Panc1 (cell line): ENCODE results near the gene CCAR1. TPM values are rescaled to one million over a fixed set of nuclear protein-coding genes. Genes with fewer than 3 reads are reported as not detected.
"Not testable (repeated sequence)": the region's sequence is repeated elsewhere in the genome, so short reads cannot be mapped to it uniquely, and the experiment has no call there.

Experiments used
- ATAC-seq: fragments of 200-7000 bp; cut with Tn5 transposase; 2 replicates; pipeline ENCODE4 v1.9.1; 2020; ENCODE audit warnings: mild to moderate bottlenecking, moderate library complexity
- BruUV-seq: library from RNA; stranded (reverse); fragments of 400-500 nt; replicated peaks from 2 replicates; lab custom pipeline; 2021; lab: Mats Ljungman, UMichigan
- CTCF ChIA-PET: fragments of 300-600 bp; sonication (Branson Sonifier 250); formaldehyde crosslinking; loops from one replicate; lab custom pipeline; 2022; ENCODE audit warnings: antibody characterized with exemption; lab: Charles Lee
- POLR2A ChIA-PET: fragments of 300-600 bp; sonication (Branson Sonifier 250); formaldehyde crosslinking; loops from one replicate; lab custom pipeline; 2022; ENCODE audit warnings: antibody characterized with exemption; lab: Charles Lee
- DNase-seq: peaks from one replicate; pipeline ENCODE4 v3.0.0-alpha.2; 2010; ENCODE audit warnings: low read depth, low spot score
- H3K27ac ChIP-seq: 2 replicates; pipeline ENCODE4 v1.5.1; 2011; ENCODE audit warnings: mild to moderate bottlenecking, low read length, inconsistent platforms
- H3K27me3 ChIP-seq: fragments of 200-500 bp; sonication (Bioruptor generic); 2 replicates; pipeline ENCODE4 v1.6.0; 2014; ENCODE audit warnings: low read length, inconsistent platforms; ENCODE audit not compliant: control insufficient read depth, insufficient read depth
- H3K36me3 ChIP-seq: fragments of 200-500 bp; sonication (Bioruptor generic); 2 replicates; pipeline ENCODE4 v1.5.1; 2014; ENCODE audit warnings: inconsistent platforms, mild to moderate bottlenecking, low read length, moderate library complexity; ENCODE audit not compliant: control insufficient read depth, insufficient read depth
- H3K4me1 ChIP-seq: 2 replicates; pipeline ENCODE4 v1.5.1; 2011; ENCODE audit warnings: inconsistent platforms, mild to moderate bottlenecking, low read length, moderate library complexity; ENCODE audit not compliant: control insufficient read depth, insufficient read depth
- H3K4me3 ChIP-seq, 2 experiments: 2 replicates each; pipeline ENCODE4 v1.5.1; 2011 to 2012; ENCODE audit warnings: low read depth in 2 of 2, low read length in 2 of 2, mild to moderate bottlenecking in 2 of 2, inconsistent platforms in 1 of 2, moderate library complexity in 1 of 2
- H3K9me3 ChIP-seq: fragments of 200-500 bp; sonication (Bioruptor generic); 2 replicates; pipeline ENCODE4 v1.5.1; 2014; ENCODE audit warnings: low read depth, mild to moderate bottlenecking, inconsistent platforms, low read length, moderate library complexity; ENCODE audit not compliant: control insufficient read depth, insufficient read depth
- CTCF ChIP-seq: fragments of 450-650 bp; IDR thresholded peaks from 2 replicates; pipeline ENCODE4 v1.5.1; 2017; ENCODE audit warnings: mild to moderate bottlenecking
- POLR2AphosphoS5 ChIP-seq: IDR thresholded peaks from 2 replicates; pipeline ENCODE4 v1.6.1; 2012; ENCODE audit warnings: mild to moderate bottlenecking, low read depth, low read length, moderate library complexity
- REST ChIP-seq, 2 experiments: IDR thresholded peaks; 2 replicates each; pipeline ENCODE4 v1.6.1; 2011 to 2012; ENCODE audit warnings: low read depth in 2 of 2, control low read depth in 1 of 2, low read length in 1 of 2, mild to moderate bottlenecking in 1 of 2, moderate library complexity in 1 of 2; ENCODE audit not compliant: insufficient read depth in 1 of 2
- SIN3A ChIP-seq: IDR thresholded peaks from 2 replicates; pipeline ENCODE4 v1.6.1; 2012; ENCODE audit warnings: low read depth, mild to moderate bottlenecking, low read length, moderate library complexity, borderline replicate concordance; ENCODE audit not compliant: insufficient read depth
- TCF7L2 ChIP-seq: IDR thresholded peaks from 2 replicates; pipeline ENCODE4 v1.6.1; 2011; ENCODE audit warnings: mild to moderate bottlenecking, low read depth, low read length, inconsistent platforms
- in situ Hi-C: cut with HindIII; loops from 2 replicates; pipeline ENCODE4 v1.10.0; 2016; ENCODE audit warnings: low sequenced_read_pairs, low pct_unique_long_range_greater_than_20kb
- intact Hi-C: fragments of 100-400 bp; cut with micrococcal nuclease; formaldehyde crosslinking; loops from one replicate; pipeline ENCODE4 v1.10.0; 2022; ENCODE audit not compliant: unreplicated experiment
- total RNA-seq: library from RNA; stranded (reverse); gene quantifications from one replicate; pipeline ENCODE4 v1.2.1, GENCODE V29; 2021; ENCODE audit not compliant: unreplicated experiment

The CCAR1 gene
- total RNA-seq, 1 experiment from 2014 or later, result 102 TPM

GRCh38 chr10:68759223-68759863, 38.3 kb downstream of the CCAR1 start:
- no peak overlapping the region for H3K4me3 ChIP-seq
- ChIA-PET CTCF (no interaction called here), POLR2A (no interaction called here)
- ATAC-seq (no peak; the same call in 1 of the 2 replicates), DNase-seq (no peak)
- no peaks in the 10 kb centered on the region for H3K9me3 ChIP-seq
- H3K27me3 ChIP-seq, result no peaks in the 10 kb centered on the region
- in situ Hi-C loops (no loop called here), intact Hi-C loops (no loop called here)
- H3K4me1 ChIP-seq, result no peaks in the 10 kb centered on the region
- no peak overlapping the region for H3K27ac ChIP-seq
- peaks cover 39% of the 10 kb centered on the region for H3K36me3 ChIP-seq
- BruUV-seq, result TSS peak; percentile 21
- TF ChIP-seq TCF7L2 (no peak), CTCF (no peak), POLR2AphosphoS5 (no peak), SIN3A (no peak), REST (IDR thresholded peaks at IDR 0.05; ENCODE audit: insufficient read depth in 1 of 2, low read depth in 2 of 2, low read length in 1 of 2) (no peak)

- BruUV-seq, result no TSS peak
- Histone ChIP-seq H3K27me3 (no peaks in the 10 kb centered on the region), H3K4me3 (no peak overlapping the region), H3K9me3 (no peaks in the 10 kb centered on the region), H3K4me1 (no peaks in the 10 kb centered on the region), H3K36me3 (peaks cover 36% of the 10 kb centered on the region), H3K27ac (no peak overlapping the region)
- intact Hi-C loops, result no loop called here
- ChIA-PET CTCF (no interaction called here), POLR2A (interaction anchor here (0.6 kb wide), 1 partner anchor 111 kb away, joined by 7 read pairs; no protein-coding TSS in a partner anchor)
- TF ChIP-seq CTCF, result no peak
- TF ChIP-seq POLR2AphosphoS5, result no peak
- no peak for TF ChIP-seq REST (IDR thresholded peaks at IDR 0.05; ENCODE audit: insufficient read depth in 1 of 2, low read depth in 2 of 2, low read length in 1 of 2)
- TF ChIP-seq SIN3A, result no peak
- TF ChIP-seq TCF7L2, result no peak
- DNase-seq, result no peak
- in situ Hi-C loops, result no loop called here
- no peak for ATAC-seq
These were observed 38.9 kb downstream of the CCAR1 start for GRCh38 chr10:68759967-68760366.

- BruUV-seq, H3K4me1 ChIP-seq, DNase-seq, POLR2A ChIA-PET, H3K4me3 ChIP-seq, CTCF ChIA-PET, H3K9me3 ChIP-seq, intact Hi-C loops, H3K27me3 ChIP-seq, in situ Hi-C loops, H3K27ac ChIP-seq, ATAC-seq: not testable (repeated sequence)
- peaks cover 45% of the 10 kb centered on the region for H3K36me3 ChIP-seq
These were observed 46.4 kb downstream of the CCAR1 start for GRCh38 chr10:68767407-68767806.
